ENCODE measurements around the gene PTGDR2.

GRCh38 chr11:60902625-60903024 lies 46.9 kb upstream of the PTGDR2 start:
- TF ChIP-seq CEBPB (IDR thresholded peaks at IDR 0.05) (no peak), MYC (IDR thresholded peaks at IDR 0.05; ENCODE audit: borderline replicate concordance, low read length) (no peak)
